ENCODE measurements around the gene AAGAB.

Gene AAGAB

GRCh38 chr15:67201136-67201535, 53.3 kb downstream of the AAGAB start:
- Histone ChIP-seq H3K9me3 (ENCODE audit: control insufficient read depth, insufficient read depth, low read depth, low read length) (no peaks in the 10 kb centered on the region), H3K4me3 (ENCODE audit: low read depth, low read length) (no peak overlapping the region), H3K27ac (ENCODE audit: extremely low read depth, low read depth, low read length) (no peak overlapping the region), H3K4me1 (ENCODE audit: control insufficient read depth, insufficient read depth, low read length) (no peaks in the 10 kb centered on the region; the same call in 1 of the 2 replicates), H3K36me3 (ENCODE audit: control insufficient read depth in 2 of 2, insufficient read depth in 1 of 2, low read length in 2 of 2) (peaks cover 5 to 55% of the 10 kb centered on the region in 2 experiments)
- POLR2A ChIA-PET = no interaction called here
- CTCF ChIA-PET = interaction anchor here (0.6 kb wide), 3 partner anchors 19 to 449 kb away, joined by 3 to 4 read pairs (median 3); no protein-coding TSS in a partner anchor
- no peak for TF ChIP-seq ZNF777 (tag by site-specific recombination; IDR thresholded peaks at IDR 0.05; ENCODE audit: borderline replicate concordance)
- no peak for TF ChIP-seq ZNF112 (tag by site-specific recombination; IDR thresholded peaks at IDR 0.05)
- no peak for TF ChIP-seq GFI1B (tag by site-specific recombination; IDR thresholded peaks at IDR 0.05)
- no peak for TF ChIP-seq PATZ1 (tag by site-specific recombination; IDR thresholded peaks at IDR 0.05)
- no peak for TF ChIP-seq ZNF362 (tag by site-specific recombination; IDR thresholded peaks at IDR 0.05)
- no peak for TF ChIP-seq ZBTB17 (tag by site-specific recombination; IDR thresholded peaks at IDR 0.05)
- TF ChIP-seq ZSCAN4 (tag by site-specific recombination; IDR thresholded peaks at IDR 0.05) = no peak
- TF ChIP-seq GLI2 (tag by site-specific recombination; IDR thresholded peaks at IDR 0.05; ENCODE audit: borderline replicate concordance, low read depth) = no peak
- TF ChIP-seq AEBP2 (tag by site-specific recombination; IDR thresholded peaks at IDR 0.05; ENCODE audit: borderline replicate concordance) = no peak
- no peak for TF ChIP-seq ZNF239 (tag by site-specific recombination; IDR thresholded peaks at IDR 0.05)
- no peak for TF ChIP-seq ZNF37A (tag by site-specific recombination; IDR thresholded peaks at IDR 0.05)

GRCh38 chr15:67199881-67200763, 54.3 kb downstream of the AAGAB start:
- Histone ChIP-seq H3K36me3 (ENCODE audit: control insufficient read depth in 2 of 2, insufficient read depth in 1 of 2, low read length in 2 of 2) (peaks cover 5 to 51% of the 10 kb centered on the region in 2 experiments), H3K27ac (ENCODE audit: extremely low read depth, low read depth, low read length) (no peak overlapping the region), H3K4me3 (ENCODE audit: low read depth, low read length) (no peak overlapping the region), H3K9me3 (ENCODE audit: control insufficient read depth, insufficient read depth, low read depth, low read length) (no peaks in the 10 kb centered on the region), H3K4me1 (ENCODE audit: control insufficient read depth, insufficient read depth, low read length) (no peaks in the 10 kb centered on the region; the same call in 1 of the 2 replicates)
- POLR2A ChIA-PET = interaction anchor here (1.5 kb wide), 1 partner anchor 151 kb away, joined by 4 read pairs; no protein-coding TSS in a partner anchor
- CTCF ChIA-PET = interaction anchor here (0.6 to 1.7 kb wide), 3 partner anchors 14 to 287 kb away, joined by 3 to 6 read pairs (median 3); no protein-coding TSS in a partner anchor
- TF ChIP-seq ZNF148 (tag by site-specific recombination; IDR thresholded peaks at IDR 0.05; ENCODE audit: borderline replicate concordance) = no peak
- no peak for TF ChIP-seq WT1 (tag by site-specific recombination; IDR thresholded peaks at IDR 0.05)
- no peak for TF ChIP-seq KLF16 (tag by site-specific recombination; IDR thresholded peaks at IDR 0.05)
- TF ChIP-seq REPIN1 (tag by site-specific recombination; IDR thresholded peaks at IDR 0.05; ENCODE audit: low read depth) = no peak
- TF ChIP-seq ZNF654 (tag by site-specific recombination; IDR thresholded peaks at IDR 0.05; ENCODE audit: low read depth) = no peak
- no peak for TF ChIP-seq KLF7 (tag by site-specific recombination; IDR thresholded peaks at IDR 0.05; ENCODE audit: borderline replicate concordance)
- no peak for TF ChIP-seq ZIC2 (tag by site-specific recombination; IDR thresholded peaks at IDR 0.05)
- no peak for TF ChIP-seq SP3 (tag by site-specific recombination; IDR thresholded peaks at IDR 0.05)
- no peak for TF ChIP-seq ZNF341 (tag by site-specific recombination; IDR thresholded peaks at IDR 0.05; ENCODE audit: low read depth)
- no peak for TF ChIP-seq ZNF112 (tag by site-specific recombination; IDR thresholded peaks at IDR 0.05)
- TF ChIP-seq ZFP3 (tag by site-specific recombination; IDR thresholded peaks at IDR 0.05; ENCODE audit: low read depth) = no peak
- no peak for TF ChIP-seq ZNF18 (tag by site-specific recombination; IDR thresholded peaks at IDR 0.05)
- no peak for TF ChIP-seq ZNF23 (tag by site-specific recombination; IDR thresholded peaks at IDR 0.05; ENCODE audit: borderline replicate concordance)
- no peak for TF ChIP-seq ZNF664 (tag by site-specific recombination; IDR thresholded peaks at IDR 0.05)
